ENCODE results near the gene CLCA1.
A peak's percentile ranks its signal among the peaks of the same experiment; 100 is the strongest.
"Not testable (repeated sequence)": the region's sequence is repeated elsewhere in the genome, so short reads cannot be mapped to it uniquely, and the experiment has no call there.

Gene CLCA1

DNA sequence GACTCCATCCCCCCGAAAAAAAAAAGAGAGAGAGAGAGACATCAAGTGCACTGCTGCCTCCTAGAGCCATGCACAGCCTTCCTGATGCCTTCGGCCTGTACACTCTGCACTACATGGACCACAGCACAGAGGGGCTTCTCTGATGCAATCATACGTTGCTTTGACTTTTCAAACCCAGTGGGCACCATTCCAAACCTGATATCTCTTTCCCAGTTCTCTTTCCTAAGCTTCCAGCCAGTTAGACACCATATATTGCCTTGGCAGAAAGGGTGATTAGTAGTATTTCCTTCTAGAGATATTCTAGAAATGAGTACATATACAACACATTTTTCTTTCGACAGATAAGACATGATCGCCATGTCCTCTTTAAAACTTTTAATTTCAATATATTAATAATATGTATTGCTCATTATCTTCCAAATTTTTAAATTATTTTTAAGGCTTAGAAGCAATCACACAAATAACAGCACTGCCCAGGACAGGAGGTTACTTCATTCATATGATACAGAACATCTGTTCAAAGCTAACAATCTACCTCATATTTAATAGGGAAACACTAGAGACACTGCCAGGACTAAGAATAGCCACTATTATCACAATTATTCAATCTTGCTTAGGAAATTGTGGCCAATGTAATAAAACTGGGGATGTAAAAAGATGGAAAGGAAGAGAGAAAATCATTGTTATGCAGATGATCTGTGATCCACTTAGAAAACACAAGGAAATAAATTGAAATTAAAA lies 9.9 kb downstream of the CLCA1 start:
- H3K36me3 Mint-ChIP-seq: no peaks in the 10 kb centered on the region
- ATAC-seq: no peak
- no peak overlapping the region for H3K27ac Mint-ChIP-seq
- no peak for DNase-seq (ENCODE audit: low spot score in 2 of 2)
- no peak overlapping the region for H3K4me3 Mint-ChIP-seq
- no peaks in the 10 kb centered on the region for H3K4me1 Mint-ChIP-seq
- H3K9me3 Mint-ChIP-seq: no peaks in the 10 kb centered on the region

DNA sequence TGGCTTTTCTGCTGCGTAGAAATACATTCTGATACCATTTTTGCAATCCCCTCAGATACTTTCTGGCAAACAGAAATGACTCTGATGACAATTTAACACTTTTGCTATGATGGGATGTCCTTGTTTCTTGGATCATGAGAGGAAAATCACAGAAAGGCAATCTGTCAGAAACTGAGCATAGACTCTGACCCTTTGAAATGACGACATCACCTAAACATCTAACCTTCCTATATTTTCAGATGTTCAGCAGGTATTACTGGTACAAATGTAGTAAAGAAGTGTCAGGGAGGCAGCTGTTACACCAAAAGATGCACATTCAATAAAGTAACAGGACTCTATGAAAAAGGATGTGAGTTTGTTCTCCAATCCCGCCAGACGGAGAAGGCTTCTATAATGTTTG lies 13.2 kb downstream of the CLCA1 start:
- no peak overlapping the region for H3K4me3 Mint-ChIP-seq
- no peak for ATAC-seq
- H3K9me3 Mint-ChIP-seq: no peaks in the 10 kb centered on the region
- H3K4me1 Mint-ChIP-seq: no peaks in the 10 kb centered on the region
- no peaks in the 10 kb centered on the region for H3K36me3 Mint-ChIP-seq
- DNase-seq (ENCODE audit: low spot score in 2 of 2): no peak
- H3K27ac Mint-ChIP-seq: no peak overlapping the region

DNA sequence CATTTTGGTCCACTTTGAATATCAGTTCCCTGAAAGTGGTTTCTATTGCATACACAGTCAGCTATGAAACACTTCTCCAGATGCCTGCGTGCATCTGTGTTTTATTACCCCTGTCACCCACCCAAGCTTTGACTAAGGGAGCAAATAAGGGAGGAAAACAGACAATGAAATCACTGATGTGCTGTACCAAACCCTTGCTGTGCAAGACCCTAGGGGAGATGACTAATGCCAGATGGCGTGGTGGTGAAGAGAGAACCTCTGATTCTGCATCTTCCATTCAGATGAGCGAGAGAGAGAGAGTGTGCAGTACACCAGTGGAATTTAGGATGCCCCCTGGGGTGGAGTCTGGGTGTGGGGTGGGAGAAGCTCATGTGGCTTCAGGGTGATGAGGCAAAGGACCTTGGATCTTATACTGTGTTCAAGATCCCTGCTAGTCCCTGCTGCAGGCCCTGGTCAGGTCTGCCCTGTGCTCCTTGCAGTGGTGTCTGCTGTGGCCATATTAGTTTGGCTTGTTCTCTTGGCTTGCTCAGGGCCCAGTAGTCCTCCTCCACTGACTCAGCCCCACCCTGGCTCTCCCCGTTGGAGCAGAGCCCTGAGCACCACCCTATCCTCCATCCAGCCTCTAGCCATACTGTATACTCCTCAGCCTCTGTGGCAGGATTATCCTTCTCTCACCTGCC lies 18.5 kb downstream of the CLCA1 start:
- Mint-ChIP-seq H3K9me3 (no peaks in the 10 kb centered on the region), H3K36me3 (no peaks in the 10 kb centered on the region), H3K27ac (no peak overlapping the region), H3K4me1 (no peaks in the 10 kb centered on the region), H3K4me3 (no peak overlapping the region)
- DNase-seq (ENCODE audit: low spot score in 2 of 2) (no peak), ATAC-seq (peak; percentile 53)

DNA sequence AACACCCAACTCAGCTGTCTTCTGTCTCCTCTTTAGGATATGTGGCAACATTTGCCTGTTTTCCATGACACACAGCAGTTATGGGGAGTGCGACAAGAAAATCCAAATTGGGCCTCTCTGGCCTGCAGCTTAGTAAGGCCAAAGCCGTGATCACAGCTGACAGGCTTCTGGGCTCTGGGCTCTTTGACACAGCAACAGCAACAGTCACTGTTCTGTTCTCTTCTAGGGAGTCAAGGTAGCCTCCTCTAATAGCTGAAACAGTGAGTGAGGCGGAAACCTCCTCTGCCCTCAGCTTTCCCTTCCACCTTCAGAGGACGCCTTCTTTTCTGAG lies 19.0 kb downstream of the CLCA1 start:
- DNase-seq (ENCODE audit: low spot score in 2 of 2): no peak
- Mint-ChIP-seq H3K9me3 (no peaks in the 10 kb centered on the region), H3K4me3 (no peak overlapping the region), H3K36me3 (no peaks in the 10 kb centered on the region), H3K27ac (no peak overlapping the region), H3K4me1 (no peaks in the 10 kb centered on the region)
- ATAC-seq: peak; percentile 36

DNA sequence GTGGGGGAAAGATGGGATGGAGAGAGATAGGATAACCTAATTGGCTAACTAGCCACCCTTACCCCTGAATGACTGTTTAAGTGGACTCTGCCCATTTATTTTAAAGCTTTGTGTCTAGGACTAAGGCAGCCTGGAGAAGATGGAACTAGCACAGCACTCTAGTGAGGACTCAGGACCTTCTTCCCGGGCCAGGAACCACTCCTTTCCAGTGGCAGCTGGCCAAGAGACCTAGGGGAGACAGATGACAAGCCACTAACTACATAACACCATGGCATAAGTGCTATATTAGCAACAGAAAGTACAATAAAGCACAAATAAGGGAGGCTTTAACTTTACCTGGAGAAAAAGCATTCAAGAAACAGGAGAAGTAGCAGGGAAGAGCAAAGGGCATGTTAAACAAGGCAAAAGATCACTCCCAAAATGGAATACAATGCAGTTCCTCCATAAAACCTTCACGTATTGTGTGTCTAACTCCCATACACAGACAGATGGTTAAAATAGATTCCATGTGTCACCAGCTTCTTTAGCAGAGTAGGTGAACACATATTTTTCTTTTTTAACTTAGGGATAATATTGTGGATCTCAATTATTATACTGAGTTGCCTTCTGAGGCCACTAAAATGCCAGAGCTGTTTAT lies 20.6 kb downstream of the CLCA1 start:
- Mint-ChIP-seq H3K4me1 (no peaks in the 10 kb centered on the region), H3K9me3 (no peaks in the 10 kb centered on the region), H3K4me3 (no peak overlapping the region), H3K27ac (no peak overlapping the region), H3K36me3 (no peaks in the 10 kb centered on the region)
- DNase-seq (ENCODE audit: low spot score in 2 of 2) (no peak), ATAC-seq (no peak)

DNA sequence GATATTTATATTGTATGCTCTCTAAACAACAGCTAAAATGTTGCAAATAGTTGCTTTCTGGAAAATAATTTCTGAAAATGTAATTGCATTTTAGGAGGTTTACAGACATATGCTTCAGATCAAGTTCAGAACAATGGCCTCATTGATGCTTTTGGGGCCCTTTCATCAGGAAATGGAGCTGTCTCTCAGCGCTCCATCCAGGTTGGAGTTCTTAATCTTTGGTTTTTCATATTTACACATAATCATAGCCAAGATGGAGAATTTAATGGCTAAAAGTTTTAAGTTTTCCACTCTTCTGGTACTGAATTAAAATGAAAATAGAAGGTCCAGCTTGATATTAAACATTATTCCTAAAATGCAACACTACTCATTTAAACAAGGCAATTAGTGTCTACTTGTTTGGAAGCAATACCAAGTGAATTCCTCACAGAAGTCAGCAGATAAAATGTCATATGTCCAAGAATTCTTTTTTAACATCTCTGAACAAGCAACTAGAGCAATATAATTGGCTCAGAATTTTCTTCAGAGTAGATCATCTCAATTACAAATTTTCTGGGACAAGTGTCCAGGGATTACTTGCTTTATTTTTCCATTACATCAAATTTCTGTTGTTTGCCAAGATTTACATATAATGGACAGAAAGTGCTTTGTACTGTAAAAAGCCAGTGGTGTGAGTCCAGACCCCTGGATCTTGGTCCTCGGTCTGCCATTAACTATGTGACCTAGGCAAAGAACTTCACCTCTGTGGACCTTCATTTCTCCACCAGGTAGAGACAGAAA lies 22.6 kb downstream of the CLCA1 start:
- no peaks in the 10 kb centered on the region for H3K9me3 Mint-ChIP-seq
- ATAC-seq: no peak
- no peak overlapping the region for H3K4me3 Mint-ChIP-seq
- H3K27ac Mint-ChIP-seq: no peak overlapping the region
- H3K36me3 Mint-ChIP-seq: no peaks in the 10 kb centered on the region
- DNase-seq (ENCODE audit: low spot score in 2 of 2): no peak
- H3K4me1 Mint-ChIP-seq: no peaks in the 10 kb centered on the region

DNA sequence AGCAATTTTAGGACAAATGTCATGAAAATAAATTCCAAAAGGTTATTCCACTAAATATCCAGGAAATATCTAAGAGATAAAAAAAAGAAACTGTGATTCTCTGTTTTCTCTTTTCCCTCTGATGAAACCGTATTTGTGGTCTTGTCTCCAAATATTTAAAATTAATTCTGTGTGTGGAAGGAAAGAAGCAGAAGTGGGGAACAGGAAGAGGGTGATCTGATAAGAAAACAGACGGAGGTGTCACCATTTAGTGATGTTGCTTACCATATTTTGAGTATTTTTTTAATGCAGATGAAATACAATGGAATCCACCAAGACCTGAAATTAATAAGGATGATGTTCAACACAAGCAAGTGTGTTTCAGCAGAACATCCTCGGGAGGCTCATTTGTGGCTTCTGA lies 29.6 kb downstream of the CLCA1 start:
- H3K36me3 Mint-ChIP-seq: no peaks in the 10 kb centered on the region
- no peaks in the 10 kb centered on the region for H3K9me3 Mint-ChIP-seq
- no peak overlapping the region for H3K27ac Mint-ChIP-seq
- ATAC-seq (no peak), DNase-seq (ENCODE audit: low spot score in 2 of 2) (no peak)
- H3K4me1 Mint-ChIP-seq: peaks cover 8% of the 10 kb centered on the region
- no peak overlapping the region for H3K4me3 Mint-ChIP-seq

DNA sequence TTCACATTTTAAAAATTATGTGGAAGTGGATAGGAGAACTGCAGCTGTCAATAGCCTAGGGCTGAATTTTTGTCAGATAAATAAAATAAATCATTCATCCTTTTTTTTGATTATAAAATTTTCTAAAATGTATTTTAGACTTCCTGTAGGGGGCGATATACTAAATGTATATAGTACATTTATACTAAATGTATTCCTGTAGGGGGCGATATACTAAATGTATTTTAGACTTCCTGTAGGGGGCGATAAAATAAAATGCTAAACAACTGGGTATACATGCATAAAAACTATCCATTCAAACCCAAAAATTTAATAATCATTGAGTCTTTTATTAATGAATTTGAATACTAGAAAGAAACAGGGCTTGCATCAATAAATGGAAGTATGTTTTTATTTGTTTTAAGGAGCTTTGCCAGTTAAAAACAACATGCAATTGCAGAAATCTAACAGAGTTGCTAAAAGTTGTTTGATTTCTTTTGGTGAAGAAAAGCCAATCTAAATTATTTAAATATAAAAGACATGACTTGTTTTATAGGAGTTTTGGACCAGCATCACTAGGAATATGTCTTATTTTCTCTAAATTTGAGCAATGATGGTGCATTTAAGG lies 31.4 kb downstream of the CLCA1 start:
- H3K9me3 Mint-ChIP-seq: no peaks in the 10 kb centered on the region
- H3K4me3 Mint-ChIP-seq: no peak overlapping the region
- H3K4me1 Mint-ChIP-seq: peaks cover 8% of the 10 kb centered on the region
- DNase-seq (ENCODE audit: low spot score in 2 of 2): no peak
- H3K27ac Mint-ChIP-seq: no peak overlapping the region
- no peak for ATAC-seq
- H3K36me3 Mint-ChIP-seq: no peaks in the 10 kb centered on the region

DNA sequence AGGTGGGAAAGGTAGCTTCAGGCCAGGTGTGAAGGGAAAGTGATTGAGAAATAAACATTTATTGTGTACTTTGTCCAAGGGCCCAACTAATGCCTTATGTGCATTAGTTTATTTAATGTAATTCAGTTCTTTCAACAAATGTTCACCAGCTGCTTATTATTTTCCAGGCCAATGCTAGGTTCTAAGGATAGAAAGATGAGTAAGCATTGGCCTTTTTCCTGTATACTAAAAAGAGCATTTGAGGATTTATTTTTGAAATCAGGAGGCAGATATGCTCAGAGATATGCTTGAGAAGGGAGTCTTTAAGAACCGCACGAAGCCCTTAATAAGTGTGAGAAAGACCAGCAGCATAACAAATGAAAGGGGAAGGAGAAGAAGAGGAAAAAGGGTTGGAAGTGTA lies 32.0 kb downstream of the CLCA1 start:
- DNase-seq (ENCODE audit: low spot score in 2 of 2) (no peak), ATAC-seq (no peak)
- Mint-ChIP-seq H3K36me3 (no peaks in the 10 kb centered on the region), H3K4me1 (peaks cover 8% of the 10 kb centered on the region), H3K9me3 (no peaks in the 10 kb centered on the region), H3K4me3 (no peak overlapping the region), H3K27ac (no peak overlapping the region)

DNA sequence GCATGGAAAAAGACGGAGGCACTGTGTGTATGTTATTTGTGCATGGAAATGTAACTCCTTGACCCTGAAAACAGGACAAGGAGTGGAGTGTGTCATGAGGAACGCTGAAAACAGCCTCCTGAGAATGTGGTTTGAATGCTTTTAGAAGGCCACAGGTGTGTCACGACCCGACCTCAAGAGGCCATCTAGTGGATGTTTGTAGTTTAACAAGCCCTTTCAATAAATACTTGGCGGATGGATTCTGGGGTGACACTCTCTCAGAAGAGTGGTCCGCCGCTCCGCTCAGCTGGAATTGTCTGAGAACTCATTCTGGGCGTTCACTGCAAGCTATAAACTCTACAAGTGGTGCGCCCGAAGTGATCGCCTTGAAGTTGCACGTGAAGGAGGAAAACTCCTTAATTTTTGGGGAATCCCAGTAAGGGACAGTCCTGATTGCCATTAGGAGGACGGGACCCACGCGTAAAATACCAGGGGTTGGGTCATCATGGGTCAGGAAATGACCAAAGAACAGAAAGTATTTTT lies 33.5 kb downstream of the CLCA1 start:
- Mint-ChIP-seq H3K27ac (peak overlapping the region; percentile 52), H3K4me3 (peak overlapping the region; percentile 73)
- not testable (repeated sequence) for H3K9me3 Mint-ChIP-seq, H3K4me1 Mint-ChIP-seq, H3K36me3 Mint-ChIP-seq
- DNase-seq (ENCODE audit: low spot score in 2 of 2) (peak in 1 of 2 donors; percentile 56), ATAC-seq (peak; percentile 85)

DNA sequence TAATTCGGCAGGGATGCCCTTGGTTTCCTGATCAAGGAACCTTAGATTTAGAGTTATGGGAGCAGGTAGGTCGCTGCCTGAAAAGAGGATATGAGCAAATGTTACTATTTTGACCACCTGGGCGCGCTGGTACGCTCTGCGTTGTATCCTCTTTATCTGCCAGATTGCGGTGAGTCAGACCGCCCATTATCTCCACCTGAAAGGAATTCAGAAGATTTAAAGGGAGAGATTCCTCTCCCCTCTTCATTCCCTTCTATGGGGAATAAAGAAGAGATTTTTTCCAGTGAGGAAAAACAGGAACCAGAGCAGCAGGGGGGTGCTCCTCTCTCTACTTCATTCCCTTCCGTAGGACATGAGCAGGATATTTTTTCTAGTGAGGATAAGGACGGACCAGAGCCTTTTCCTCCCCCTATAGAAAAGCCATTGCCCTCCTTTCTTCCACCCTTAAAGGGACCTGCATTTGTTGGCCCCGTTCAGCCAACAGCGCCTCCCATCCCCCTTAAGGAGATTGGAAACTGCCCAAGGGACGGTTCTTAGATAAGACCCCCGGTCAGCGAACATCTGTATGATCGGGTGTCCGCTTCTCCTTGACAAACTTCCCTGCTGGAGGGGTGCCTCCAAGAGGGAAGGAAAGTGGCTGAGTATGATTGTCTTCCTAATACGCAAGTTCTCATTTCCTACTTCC lies 34.1 kb downstream of the CLCA1 start:
- no peaks in the 10 kb centered on the region for H3K9me3 Mint-ChIP-seq
- ATAC-seq (peak; percentile 44), DNase-seq (ENCODE audit: low spot score in 2 of 2) (no peak)

DNA sequence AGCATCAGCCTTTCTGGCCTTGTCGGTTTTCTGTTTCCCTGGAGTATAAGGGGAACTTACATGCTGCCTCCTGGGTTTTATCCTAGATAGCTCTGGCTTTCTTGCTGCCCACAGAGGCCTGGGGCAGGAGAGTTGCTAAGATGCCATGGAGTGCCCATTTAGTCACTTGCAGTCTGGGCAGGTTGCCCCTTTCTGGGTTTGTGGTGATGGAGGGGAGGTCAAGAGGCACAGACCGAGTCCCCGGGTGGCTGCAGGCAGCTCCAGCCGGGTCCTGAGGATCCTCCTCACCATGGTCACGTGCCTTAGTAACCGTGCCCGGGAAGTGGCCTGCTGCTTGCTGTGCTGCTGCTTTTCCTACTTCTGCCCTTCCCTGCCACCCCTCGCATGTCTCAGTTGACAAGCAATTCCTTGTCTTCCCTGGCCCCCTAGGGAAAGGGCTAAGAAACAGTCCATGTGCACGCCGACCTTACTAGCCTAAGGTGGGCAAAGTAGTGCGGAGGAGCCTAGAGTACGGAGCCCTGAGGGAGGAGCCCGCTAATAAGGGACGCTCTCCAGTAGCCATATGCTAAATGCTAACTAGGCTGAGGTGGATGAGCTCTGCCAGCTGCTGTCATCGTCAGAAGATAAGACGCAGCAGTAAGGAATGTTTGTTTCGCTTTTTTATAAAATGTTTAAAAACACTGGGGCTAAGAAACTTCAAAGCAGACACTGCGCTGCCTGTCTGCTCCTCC lies 34.8 kb downstream of the CLCA1 start:
- Mint-ChIP-seq H3K27ac (no peak overlapping the region), H3K4me1 (peaks cover 8% of the 10 kb centered on the region), H3K36me3 (no peaks in the 10 kb centered on the region), H3K4me3 (peak overlapping the region; percentile 73), H3K9me3 (no peaks in the 10 kb centered on the region)
- no peak for DNase-seq (ENCODE audit: low spot score in 2 of 2)
- ATAC-seq: no peak

More for the DNA sequence above, 34.1 kb downstream of the CLCA1 start:
- Mint-ChIP-seq H3K4me3 (peak overlapping the region; percentile 73), H3K27ac (peak overlapping the region; percentile 52), H3K36me3 (no peaks in the 10 kb centered on the region), H3K4me1 (peaks cover 8% of the 10 kb centered on the region)

DNA sequence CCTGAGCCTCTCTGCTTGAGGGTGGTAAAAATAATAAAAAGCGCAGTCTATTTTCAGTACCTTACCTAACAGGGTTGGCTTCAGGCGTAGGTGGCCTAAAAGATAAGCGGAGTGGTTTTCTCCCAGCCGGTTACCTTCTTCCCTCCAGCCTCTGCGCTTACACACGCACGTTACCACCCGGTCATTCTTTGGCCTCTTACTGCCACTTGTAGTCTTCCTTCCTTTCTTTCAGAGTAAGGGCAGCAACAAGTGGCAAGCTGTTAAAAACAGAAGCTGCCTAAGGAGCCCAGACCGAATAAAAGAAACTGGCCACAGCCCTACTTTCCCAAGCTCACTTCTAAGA lies 35.4 kb downstream of the CLCA1 start:
- H3K36me3 Mint-ChIP-seq: no peaks in the 10 kb centered on the region
- ATAC-seq (no peak), DNase-seq (ENCODE audit: low spot score in 2 of 2) (no peak)
- peaks cover 8% of the 10 kb centered on the region for H3K4me1 Mint-ChIP-seq
- no peaks in the 10 kb centered on the region for H3K9me3 Mint-ChIP-seq
- H3K27ac Mint-ChIP-seq: no peak overlapping the region
- H3K4me3 Mint-ChIP-seq: no peak overlapping the region

DNA sequence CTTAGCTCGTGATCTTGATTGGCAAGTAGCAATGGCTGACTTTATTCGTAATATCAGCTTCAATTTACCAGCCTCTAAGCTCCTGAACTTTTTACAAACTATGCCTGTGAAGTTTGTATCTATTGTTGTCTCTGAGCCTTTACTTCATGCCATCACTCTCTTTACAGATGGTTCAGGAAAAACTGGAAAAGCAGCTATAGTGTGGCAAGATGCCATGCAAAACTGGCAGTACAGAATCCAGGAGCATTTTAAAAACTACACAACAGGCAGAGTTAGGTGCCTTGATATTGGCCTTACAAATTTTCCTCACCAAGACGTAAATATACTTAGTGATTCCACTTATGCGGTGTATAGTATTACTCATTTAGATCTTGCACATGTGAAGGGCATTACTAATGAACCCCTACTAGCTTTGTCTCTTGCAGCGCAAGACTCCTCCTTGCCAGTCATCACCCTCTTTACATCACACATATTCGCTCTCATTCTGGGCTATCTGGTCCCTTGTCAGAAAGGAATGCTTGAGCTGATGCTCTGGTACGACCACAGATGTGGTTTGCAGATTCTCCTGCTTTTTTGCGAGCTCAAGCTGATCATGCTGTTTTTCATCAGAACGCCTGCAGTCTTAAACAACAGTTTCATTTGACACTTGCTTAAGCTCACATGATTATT lies 36.3 kb downstream of the CLCA1 start:
- DNase-seq (ENCODE audit: low spot score in 2 of 2): no peak
- no peak for ATAC-seq
- H3K4me1 Mint-ChIP-seq: peaks cover 8% of the 10 kb centered on the region
- no peaks in the 10 kb centered on the region for H3K9me3 Mint-ChIP-seq
- H3K36me3 Mint-ChIP-seq: no peaks in the 10 kb centered on the region
- no peak overlapping the region for H3K27ac Mint-ChIP-seq
- no peak overlapping the region for H3K4me3 Mint-ChIP-seq
